HFF-Myc (cell line): Measurements from ENCODE around the gene HEG1.

Experiments
- DNase-seq: peaks from one replicate; pipeline ENCODE4 v3.0.0-alpha.2; 2011; ENCODE audit warnings: low read depth; ENCODE audit errors: extremely low read depth
- H3K4me3 ChIP-seq: replicated peaks from 2 replicates; pipeline ENCODE4 v1.5.1; 2011; ENCODE audit warnings: low read depth, mild to moderate bottlenecking, control low read depth, low read length
- CTCF ChIP-seq: IDR thresholded peaks from 2 replicates; pipeline ENCODE4 v1.5.1; 2012; ENCODE audit warnings: mild to moderate bottlenecking, low read depth, low read length, control low read depth; ENCODE audit errors: missing control alignments

Gene HEG1

GRCh38 chr3:125039131-125040100 lies 16.4 kb downstream of the HEG1 start:
- TF ChIP-seq CTCF, result no peak
- H3K4me3 ChIP-seq, result no peak overlapping the region
- no peak for DNase-seq

GRCh38 chr3:125037498-125038150 lies 18.2 kb downstream of the HEG1 start:
- no peak for TF ChIP-seq CTCF
- H3K4me3 ChIP-seq, result no peak overlapping the region
- DNase-seq, result no peak

- H3K4me3 ChIP-seq, result no peak overlapping the region
Observed at GRCh38 chr3:125035217-125035616, 20.6 kb downstream of the HEG1 start.

GRCh38 chr3:125033616-125034015 lies 22.2 kb downstream of the HEG1 start:
- no peak for DNase-seq
- H3K4me3 ChIP-seq, result no peak overlapping the region
- TF ChIP-seq CTCF, result no peak

More at GRCh38 chr3:125035217-125035616, 20.6 kb downstream of the HEG1 start:
- no peak for TF ChIP-seq CTCF
- DNase-seq, result no peak

- no peak for TF ChIP-seq CTCF
- DNase-seq, result no peak
Observed at GRCh38 chr3:125033135-125033534, 22.7 kb downstream of the HEG1 start.

GRCh38 chr3:125032683-125033082 lies 23.1 kb downstream of the HEG1 start:
- DNase-seq, result no peak
- H3K4me3 ChIP-seq, result no peak overlapping the region
- no peak for TF ChIP-seq CTCF

More at GRCh38 chr3:125033135-125033534, 22.7 kb downstream of the HEG1 start:
- no peak overlapping the region for H3K4me3 ChIP-seq
